Measurements from ENCODE around the gene PSMC3.

The PSMC3 gene

DNA sequence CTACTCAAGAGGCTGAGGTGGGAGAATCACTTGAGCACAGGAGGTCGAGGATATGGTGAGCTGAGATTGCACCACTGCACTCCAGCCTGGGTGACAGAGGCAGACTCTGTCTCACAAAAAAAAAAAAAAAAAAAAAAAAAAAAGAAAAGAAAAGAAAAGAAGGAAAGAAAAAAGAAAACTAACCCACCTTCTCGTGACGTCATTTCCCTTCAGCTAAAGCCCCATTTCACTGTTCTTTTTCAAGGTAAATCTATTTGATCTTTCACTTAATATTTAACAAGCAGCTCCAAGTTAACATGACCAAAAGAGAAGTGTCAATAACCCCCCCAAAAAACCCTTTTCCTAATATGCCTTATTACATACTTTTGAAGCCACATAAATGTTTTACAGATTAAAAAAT is 17.6 kb upstream of the PSMC3 start:
- H3K4me3 ChIP-seq (replicated peaks; ENCODE audit: low read depth, low read length): no peak overlapping the region
- no peak for DNase-seq (ENCODE audit: extremely low read depth, low read depth)
- TF ChIP-seq, protein P1, sequence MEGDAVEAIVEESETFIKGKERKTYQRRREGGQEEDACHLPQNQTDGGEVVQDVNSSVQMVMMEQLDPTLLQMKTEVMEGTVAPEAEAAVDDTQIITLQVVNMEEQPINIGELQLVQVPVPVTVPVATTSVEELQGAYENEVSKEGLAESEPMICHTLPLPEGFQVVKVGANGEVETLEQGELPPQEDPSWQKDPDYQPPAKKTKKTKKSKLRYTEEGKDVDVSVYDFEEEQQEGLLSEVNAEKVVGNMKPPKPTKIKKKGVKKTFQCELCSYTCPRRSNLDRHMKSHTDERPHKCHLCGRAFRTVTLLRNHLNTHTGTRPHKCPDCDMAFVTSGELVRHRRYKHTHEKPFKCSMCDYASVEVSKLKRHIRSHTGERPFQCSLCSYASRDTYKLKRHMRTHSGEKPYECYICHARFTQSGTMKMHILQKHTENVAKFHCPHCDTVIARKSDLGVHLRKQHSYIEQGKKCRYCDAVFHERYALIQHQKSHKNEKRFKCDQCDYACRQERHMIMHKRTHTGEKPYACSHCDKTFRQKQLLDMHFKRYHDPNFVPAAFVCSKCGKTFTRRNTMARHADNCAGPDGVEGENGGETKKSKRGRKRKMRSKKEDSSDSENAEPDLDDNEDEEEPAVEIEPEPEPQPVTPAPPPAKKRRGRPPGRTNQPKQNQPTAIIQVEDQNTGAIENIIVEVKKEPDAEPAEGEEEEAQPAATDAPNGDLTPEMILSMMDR (IDR thresholded peaks at IDR 0.05; ENCODE audit: low read depth, low read length, missing control alignments): no peak

DNA sequence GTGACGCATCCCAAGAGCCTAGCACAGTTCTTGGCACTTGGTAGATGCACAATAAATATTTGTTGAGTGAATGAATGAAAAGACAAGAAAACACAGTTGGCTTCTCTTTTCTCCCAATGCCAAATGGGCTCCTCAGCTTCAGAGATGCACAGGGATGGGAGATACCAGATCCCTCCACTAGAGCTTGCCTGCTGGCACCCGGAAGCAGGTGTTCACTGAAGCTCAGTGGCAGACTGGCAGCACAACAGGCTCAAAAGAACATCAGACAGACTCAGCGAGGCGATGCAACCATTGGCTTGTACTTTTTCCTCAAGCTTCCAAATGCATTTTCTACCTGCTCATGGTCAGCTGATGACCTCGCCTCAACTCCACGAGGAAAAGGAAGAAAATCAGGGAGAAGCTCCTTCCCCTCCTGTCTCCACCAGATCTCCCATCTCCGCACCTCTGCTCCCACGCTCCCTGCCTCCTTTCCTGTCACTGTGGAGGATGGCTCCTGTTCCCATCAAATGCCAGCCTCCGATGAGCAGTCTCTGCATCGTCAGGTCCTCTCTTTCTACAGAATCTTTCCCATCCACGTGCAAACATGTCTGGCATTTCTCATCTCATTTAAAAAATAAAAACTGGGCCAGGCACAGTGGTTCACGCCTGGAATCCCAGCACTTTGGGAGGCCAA is 16.9 kb upstream of the PSMC3 start:
- no peak overlapping the region for H3K4me3 ChIP-seq (replicated peaks; ENCODE audit: low read depth, low read length)
- no peak for DNase-seq (ENCODE audit: extremely low read depth, low read depth)
- TF ChIP-seq, protein P1 (IDR thresholded peaks at IDR 0.05; ENCODE audit: low read depth, low read length, missing control alignments): no peak

DNA sequence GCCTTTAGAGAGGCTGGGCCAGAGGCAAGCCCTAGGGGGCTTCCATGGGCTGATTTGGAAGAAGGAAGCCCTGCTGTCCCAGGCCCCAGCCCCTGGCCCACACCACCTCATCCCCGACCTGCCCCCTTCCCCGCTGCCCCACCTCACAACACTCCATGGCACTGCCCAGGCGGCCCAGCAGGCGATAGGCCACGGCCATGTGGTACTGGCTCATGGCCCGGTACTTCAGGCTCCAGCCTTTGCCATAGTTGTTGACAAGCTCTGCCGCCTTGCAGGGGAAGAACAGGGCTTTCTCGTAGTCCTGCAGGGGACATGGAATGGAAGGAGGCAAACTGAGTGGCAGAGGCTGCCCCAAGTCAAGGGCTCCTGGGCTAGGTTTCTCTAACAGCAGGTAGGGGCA is 16.3 kb upstream of the PSMC3 start:
- no peak overlapping the region for H3K4me3 ChIP-seq (replicated peaks; ENCODE audit: low read depth, low read length)
- DNase-seq (ENCODE audit: extremely low read depth, low read depth): no peak
- TF ChIP-seq, protein P1 (IDR thresholded peaks at IDR 0.05; ENCODE audit: low read depth, low read length, missing control alignments): no peak

DNA sequence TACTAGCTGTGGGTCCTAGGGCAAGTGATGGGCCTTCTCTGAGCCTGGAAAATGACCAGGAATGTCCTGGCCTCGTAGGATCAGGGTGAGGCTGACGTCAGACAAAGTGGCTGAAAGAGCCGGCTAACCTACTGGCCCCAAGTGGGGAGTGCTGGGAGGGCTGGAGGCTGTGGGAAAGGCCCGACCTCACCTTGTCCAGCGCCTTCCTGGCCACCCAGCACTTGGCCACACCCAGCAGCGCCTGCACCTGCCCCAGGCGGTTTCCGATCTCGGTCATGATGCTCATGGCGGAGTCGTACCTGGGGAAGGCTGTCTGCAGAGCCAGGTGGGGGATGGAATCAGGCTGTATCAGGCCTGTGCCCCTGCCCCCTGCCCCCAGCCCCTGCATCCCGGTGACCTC is 15.2 kb upstream of the PSMC3 start:
- no peak for DNase-seq (ENCODE audit: extremely low read depth, low read depth)
- TF ChIP-seq, protein P1 (IDR thresholded peaks at IDR 0.05; ENCODE audit: low read depth, low read length, missing control alignments): no peak
- no peak overlapping the region for H3K4me3 ChIP-seq (replicated peaks; ENCODE audit: low read depth, low read length)

DNA sequence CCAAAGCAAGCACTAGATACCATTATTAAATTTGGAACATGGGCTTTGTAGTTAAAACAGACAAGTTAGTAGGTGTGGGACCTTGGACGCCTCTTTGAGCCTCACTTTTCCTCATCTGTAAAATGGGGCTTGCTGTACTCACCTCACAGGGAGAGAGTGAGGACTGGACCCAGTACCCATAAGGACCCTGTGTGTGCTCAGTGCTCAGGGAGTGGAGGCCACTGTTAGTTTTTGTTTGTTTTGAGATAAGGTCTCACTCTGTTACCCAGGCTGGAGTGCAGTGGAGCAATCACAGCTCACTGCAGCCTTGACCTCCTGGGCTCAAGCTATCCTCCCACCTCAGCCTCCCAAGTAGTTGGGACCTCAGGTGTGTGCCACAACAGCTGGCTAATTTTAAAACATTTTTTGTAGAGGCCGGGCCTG is 13.8 kb upstream of the PSMC3 start:
- no peak for DNase-seq (ENCODE audit: extremely low read depth, low read depth)
- TF ChIP-seq, protein P1 (IDR thresholded peaks at IDR 0.05; ENCODE audit: low read depth, low read length, missing control alignments): no peak
- H3K4me3 ChIP-seq (replicated peaks; ENCODE audit: low read depth, low read length): no peak overlapping the region

DNA sequence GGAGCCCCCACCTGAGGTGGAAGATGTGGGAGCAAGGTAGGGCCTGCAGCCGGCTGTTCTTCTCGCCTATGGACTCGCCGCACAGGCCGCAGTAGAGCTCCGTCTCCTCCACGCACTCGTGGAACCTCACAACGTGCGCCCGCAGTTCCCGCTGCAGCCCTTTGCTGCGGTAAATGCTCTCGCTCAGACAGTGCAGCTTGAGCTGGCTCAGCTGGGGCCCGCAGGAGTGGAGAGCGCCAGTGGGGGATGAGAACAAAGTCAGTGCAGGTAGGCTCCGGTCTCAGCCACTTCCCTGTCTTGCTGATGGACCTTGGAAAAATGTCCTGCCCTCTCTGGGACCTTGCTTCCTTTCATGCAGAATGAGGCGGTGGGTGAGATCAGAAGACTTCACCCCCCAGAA is 12.5 kb upstream of the PSMC3 start:
- no peak for DNase-seq (ENCODE audit: extremely low read depth, low read depth)
- no peak overlapping the region for H3K4me3 ChIP-seq (replicated peaks; ENCODE audit: low read depth, low read length)
- TF ChIP-seq, protein P1 (IDR thresholded peaks at IDR 0.05; ENCODE audit: low read depth, low read length, missing control alignments): no peak

All from HFF-Myc (cell line).